ENCODE measurements around the gene ALDH9A1.

GRCh38 chr1:165686971-165687433, 11.4 kb downstream of the ALDH9A1 start:
- TF ChIP-seq CTCF (conservative IDR thresholded peaks at IDR 0.05; ENCODE audit: low read depth, low read length) (no peak), EZH2 (IDR thresholded peaks at IDR 0.05; ENCODE audit: low read length, unreplicated experiment) (no peak)

Measured in PC-3 (cell line).